A549 (cell line): Measurements from ENCODE around the gene AMACR. TPM values are rescaled to one million over a fixed set of nuclear protein-coding genes. Genes with fewer than 3 reads are reported as not detected.

Experiments used
- ATAC-seq, 2 experiments: fragments of 200-7000 bp in 1 of 2; fragments of >200 bp in 1 of 2; cut with Nextera tagmentation in 1 of 2; cut with Tn5 transposase in 1 of 2; 3 replicates each; pipeline versions ENCODE4 v1.8.0 to v1.9.1; 2018 to 2020; ENCODE audit warnings: mild to moderate bottlenecking in 1 of 2, moderate library complexity in 1 of 2
- CTCF ChIA-PET: fragments of 300-600 bp; sonication (Branson Sonifier 250); formaldehyde crosslinking; extraction: SDS; loops from one replicate; lab custom pipeline; 2021; ENCODE audit warnings: antibody characterized with exemption, inconsistent platforms; lab: Yijun Ruan, JAX
- POLR2A ChIA-PET: fragments of 350-600 bp; formaldehyde crosslinking; extraction: SDS; loops from one replicate; lab custom pipeline; 2021; ENCODE audit warnings: antibody characterized with exemption, inconsistent platforms; lab: Yijun Ruan, JAX
- DNase-seq, 2 experiments: peaks; one replicate each; pipeline versions ENCODE4 v3.0.0 to v3.0.0-alpha.2; 2011 to 2016; ENCODE audit warnings: low read depth in 1 of 2, low spot score in 1 of 2
- FAIRE-seq: peaks from 2 replicates; lab custom pipeline; 2011; peaks lifted over from hg19 to GRCh38; lab: Jason Lieb, UNC
- H3K27ac ChIP-seq, 2 experiments: fragments of >200 bp; sonication (Bioruptor Twin); formaldehyde crosslinking; 3 replicates each; pipeline ENCODE4 v1.5.1; 2016 to 2017
- H3K4me1 ChIP-seq: fragments of >200 bp; sonication (Bioruptor Twin); formaldehyde crosslinking; 3 replicates; pipeline ENCODE4 v1.6.1; 2016
- H3K4me2 ChIP-seq: fragments of >200 bp; sonication (Bioruptor Twin); formaldehyde crosslinking; 3 replicates; pipeline ENCODE4 v1.6.1; 2016
- H3K4me3 ChIP-seq: fragments of >200 bp; sonication (Bioruptor Twin); formaldehyde crosslinking; 3 replicates; pipeline ENCODE4 v1.5.1; 2016
- H3K9me3 ChIP-seq: fragments of >200 bp; sonication (Bioruptor Twin); formaldehyde crosslinking; 3 replicates; pipeline ENCODE4 v1.6.1; 2016
- CBX2 ChIP-seq: fragments of 200-600 bp; sonication (generic); IDR thresholded peaks from 2 replicates; pipeline ENCODE4 v1.6.1; 2016; ENCODE audit warnings: low read depth, mild to moderate bottlenecking, borderline replicate concordance
- EHMT2 ChIP-seq: fragments of 200-600 bp; sonication (generic); IDR thresholded peaks from 2 replicates; pipeline ENCODE4 v1.6.1; 2016; ENCODE audit warnings: antibody characterized with exemption, low read depth, mild to moderate bottlenecking, moderate library complexity
- EP300 ChIP-seq, 2 experiments: fragments of >200 bp; sonication (Bioruptor Twin); formaldehyde crosslinking; IDR thresholded peaks; 2 replicates in 1 of 2; 3 replicates in 1 of 2; pipeline ENCODE4 v1.6.1; 2016 to 2017
- FOSB ChIP-seq: fragments of 250-450 bp; sonication (Bioruptor Pico); IDR thresholded peaks from 2 replicates; pipeline ENCODE4 v1.5.0; 2020; ENCODE audit warnings: mild to moderate bottlenecking, moderate library complexity
- FOXS1 ChIP-seq: fragments of 250-450 bp; sonication (Bioruptor Pico); IDR thresholded peaks from 2 replicates; pipeline ENCODE4 v1.5.0; 2020; ENCODE audit warnings: mild to moderate bottlenecking, moderate library complexity
- HEYL ChIP-seq: fragments of 250-450 bp; sonication (Bioruptor Pico); IDR thresholded peaks from 2 replicates; pipeline ENCODE4 v1.8.0; 2021; ENCODE audit warnings: mild to moderate bottlenecking, moderate library complexity
- HMGXB4 ChIP-seq: fragments of 250-450 bp; sonication (Bioruptor Pico); IDR thresholded peaks from 2 replicates; pipeline ENCODE4 v1.5.0; 2021; ENCODE audit warnings: mild to moderate bottlenecking, moderate library complexity, borderline replicate concordance
- KDM5A ChIP-seq: fragments of 200-600 bp; sonication (generic); IDR thresholded peaks from 2 replicates; pipeline ENCODE4 v1.6.1; 2016; ENCODE audit warnings: antibody characterized with exemption, mild to moderate bottlenecking
- MAZ ChIP-seq: fragments of 150-350 bp; IDR thresholded peaks from 2 replicates; pipeline ENCODE4 v1.6.1; 2014; ENCODE audit warnings: antibody characterized with exemption, low read depth, low read length, borderline replicate concordance
- NPAS2 ChIP-seq: fragments of 250-450 bp; sonication (Bioruptor Pico); IDR thresholded peaks from 2 replicates; pipeline ENCODE4 v1.8.0; 2022; ENCODE audit warnings: mild to moderate bottlenecking, moderate library complexity, borderline replicate concordance
- NR3C1 ChIP-seq: fragments of >200 bp; sonication (Bioruptor Twin); formaldehyde crosslinking; IDR thresholded peaks from 3 replicates; pipeline ENCODE4 v1.6.1; 2017
- PBX3 ChIP-seq: IDR thresholded peaks from 2 replicates; pipeline ENCODE4 v1.6.1; 2012
- POLR2A ChIP-seq: IDR thresholded peaks from 2 replicates; pipeline ENCODE4 v1.6.1; 2012; ENCODE audit warnings: mild to moderate bottlenecking, low read length
- POLR2AphosphoS2 ChIP-seq: conservative IDR thresholded peaks from 2 replicates; pipeline ENCODE4 v1.6.1; 2012; ENCODE audit warnings: low read length, improper control_type of control experiment, inconsistent platforms
- RCOR1 ChIP-seq: fragments of 150-350 bp; IDR thresholded peaks from 2 replicates; pipeline ENCODE4 v1.6.1; 2014; ENCODE audit warnings: antibody characterized with exemption, low read length, low read depth
- RFX5 ChIP-seq: fragments of 450-650 bp; IDR thresholded peaks from 2 replicates; pipeline ENCODE4 v1.7.1; 2014; ENCODE audit warnings: antibody characterized with exemption, mild to moderate bottlenecking, moderate library complexity
- TFCP2L1 ChIP-seq: fragments of 250-450 bp; sonication (Bioruptor Pico); IDR thresholded peaks from 2 replicates; pipeline ENCODE4 v1.5.0; 2021; ENCODE audit warnings: mild to moderate bottlenecking
- USF2 ChIP-seq: fragments of 450-650 bp; IDR thresholded peaks from 2 replicates; pipeline ENCODE4 v1.6.1; 2014; ENCODE audit warnings: antibody characterized with exemption
- ZNF302 ChIP-seq: fragments of 250-450 bp; sonication (Bioruptor Pico); IDR thresholded peaks from 2 replicates; pipeline ENCODE4 v1.9.0; 2021; ENCODE audit warnings: inconsistent platforms, mild to moderate bottlenecking, moderate library complexity
- WGBS: methylation state at CpG from one replicate; pipeline ENCODE4 v1.1.6; 2017; ENCODE audit errors: missing lambda C conversion rate; 5-methylcytosine and 5-hydroxymethylcytosine counted together
- polyA plus RNA-seq, 4 experiments: library from polyadenylated mRNA; depleted of rRNA in 3 of 4; stranded (reverse); fragments of >200 nt; fragmentation: RNase III in 1 of 4; extraction: RNeasy Plus Mini Kit Qiagen cat#74134 plus additional on column Dnase treatment in 1 of 4; gene quantifications; 2 replicates in 3 of 4; 3 replicates in 1 of 4; pipeline ENCODE4 v1.2.3, GENCODE V29; 2011 to 2017
- TF ChIP-seq, protein P1 (sequence below): IDR thresholded peaks from 2 replicates; pipeline ENCODE4 v1.6.1; 2012; ENCODE audit warnings: low read depth, borderline replicate concordance

AMACR gene
- polyA plus RNA-seq, 2 of the 4 experiments (the other 2 are of a cell fraction) = 21.1 to 30.1 TPM

DNA sequence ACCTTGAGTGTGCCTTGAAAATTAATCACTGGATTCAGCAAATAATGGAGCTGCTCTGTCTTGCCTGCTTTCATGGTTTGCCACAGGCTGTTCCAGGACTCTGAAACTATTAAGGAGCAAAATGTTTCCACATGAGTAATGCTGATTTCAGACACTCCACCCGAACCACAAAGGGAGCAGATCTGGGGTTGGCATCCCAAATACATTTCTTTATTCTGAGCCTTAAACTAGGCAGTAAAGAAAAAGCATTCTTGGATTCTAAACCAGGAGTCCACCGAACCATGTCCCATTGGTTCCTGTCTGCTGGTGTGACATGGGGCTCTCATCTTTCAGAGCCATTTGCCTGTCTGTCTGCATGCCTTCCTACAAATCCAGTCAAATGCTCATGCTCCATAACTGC lies 45.3 kb upstream of the AMACR start:
- WGBS = 31% methylated on average over 2 of the region's 2 CpGs
- ChIA-PET POLR2A (interaction anchor here (1.0 kb wide), 1 partner anchor 45 kb away, joined by 4 read pairs; the partner anchor contains the start of gene AMACR), CTCF (no interaction called here)
- no peaks in the 10 kb centered on the region for H3K9me3 ChIP-seq
- no peak overlapping the region for H3K27ac ChIP-seq
- DNase-seq (no peak), FAIRE-seq (no peak), ATAC-seq (no peak)
- TF ChIP-seq HMGXB4 (no peak), POLR2AphosphoS2 (no peak), POLR2A (no peak), KDM5A (no peak), RFX5 (no peak), NR3C1 (no peak), NPAS2 (CRISPR knock-in tag) (no peak), FOXS1 (CRISPR knock-in tag) (no peak), HEYL (CRISPR knock-in tag) (no peak), FOSB (CRISPR knock-in tag) (no peak), EP300 (IDR thresholded peaks at IDR 0.05) (no peak), USF2 (no peak), RCOR1 (no peak), PBX3 (no peak), ZNF302 (CRISPR knock-in tag) (no peak), MAZ (no peak), EHMT2 (no peak), CBX2 (no peak), TFCP2L1 (CRISPR knock-in tag) (no peak)
- TF ChIP-seq, protein P1, sequence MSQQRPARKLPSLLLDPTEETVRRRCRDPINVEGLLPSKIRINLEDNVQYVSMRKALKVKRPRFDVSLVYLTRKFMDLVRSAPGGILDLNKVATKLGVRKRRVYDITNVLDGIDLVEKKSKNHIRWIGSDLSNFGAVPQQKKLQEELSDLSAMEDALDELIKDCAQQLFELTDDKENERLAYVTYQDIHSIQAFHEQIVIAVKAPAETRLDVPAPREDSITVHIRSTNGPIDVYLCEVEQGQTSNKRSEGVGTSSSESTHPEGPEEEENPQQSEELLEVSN = no peak
- no peaks in the 10 kb centered on the region for H3K4me1 ChIP-seq
- no peak overlapping the region for H3K4me2 ChIP-seq
- no peak overlapping the region for H3K4me3 ChIP-seq

GRCh38 chr5:34051374-34051980 lies 43.6 kb upstream of the AMACR start:
- ATAC-seq = no peak
- POLR2A ChIA-PET = no interaction called here
- no peak overlapping the region for H3K4me3 ChIP-seq
- no peak for FAIRE-seq
- no peak for TF ChIP-seq ZNF302 (CRISPR knock-in tag)
- TF ChIP-seq, all 56 proteins: peak for 0
- Histone ChIP-seq H3K4me1 (no peaks in the 10 kb centered on the region; the same call in 2 of the 3 replicates), H3K9me3 (no peaks in the 10 kb centered on the region), H3K27ac (no peak overlapping the region), H3K4me2 (no peak overlapping the region)
- DNase-seq = no peak
- WGBS = 69% methylated on average over 4 of the region's 4 CpGs
- CTCF ChIA-PET = no interaction called here
